ENCODE results near the gene TFB1M.
"Not testable (repeated sequence)": the region's sequence is repeated elsewhere in the genome, so short reads cannot be mapped to it uniquely, and the experiment has no call there.

TFB1M gene

GRCh38 chr6:155303361-155303870 is 10.9 kb downstream of the TFB1M start:
- DNase-seq (ENCODE audit: low read depth in 2 of 2, low spot score in 1 of 2), result no peak

GRCh38 chr6:155301867-155302266 is 12.4 kb downstream of the TFB1M start:
- DNase-seq (ENCODE audit: low read depth in 2 of 2, low spot score in 1 of 2), result no peak

DNA sequence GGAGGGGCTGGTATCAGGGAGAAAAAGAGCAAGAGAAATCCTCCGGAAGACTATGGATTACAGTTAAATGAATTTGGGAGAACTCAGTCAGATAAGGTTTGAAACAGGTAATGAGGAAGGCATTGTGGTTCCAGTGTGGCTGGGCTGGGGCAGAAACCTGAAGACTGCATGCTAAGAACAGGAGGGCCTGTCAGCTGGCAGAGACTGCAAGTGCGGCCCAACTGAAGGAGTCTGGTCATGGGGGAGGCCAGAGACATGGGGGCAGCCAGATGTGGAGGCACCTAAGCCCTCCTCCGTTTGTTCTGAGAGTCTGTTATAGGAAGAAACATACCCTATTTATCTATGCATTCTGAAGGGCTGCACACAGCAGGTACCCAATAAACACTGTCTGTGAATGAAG is 16.6 kb downstream of the TFB1M start:
- no peak for DNase-seq (ENCODE audit: low read depth in 2 of 2, low spot score in 1 of 2)

DNA sequence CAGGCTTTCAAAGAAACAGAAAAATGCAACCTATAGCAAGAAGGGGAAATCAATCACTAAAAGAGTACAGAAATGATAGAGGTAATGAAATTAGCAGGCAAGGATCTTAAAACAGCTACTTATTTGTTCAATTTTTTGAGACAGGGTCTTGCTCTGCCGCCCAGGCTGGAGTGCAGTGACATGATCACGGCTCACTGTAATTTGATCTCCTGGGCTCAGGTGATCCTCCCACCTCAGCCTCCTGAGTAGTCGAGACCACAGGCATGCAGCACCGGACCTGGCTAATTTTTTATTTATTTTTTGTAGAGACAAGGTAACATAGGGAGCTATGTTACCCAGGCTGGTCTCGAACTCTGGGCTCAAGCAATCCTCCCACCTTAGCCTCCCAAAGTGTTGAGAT is 21.6 kb downstream of the TFB1M start:
- no peak for DNase-seq (ENCODE audit: low read depth in 2 of 2, low spot score in 1 of 2)

GRCh38 chr6:155291291-155291690 is 23.0 kb downstream of the TFB1M start:
- no peak for DNase-seq (ENCODE audit: low read depth in 2 of 2, low spot score in 1 of 2)

DNA sequence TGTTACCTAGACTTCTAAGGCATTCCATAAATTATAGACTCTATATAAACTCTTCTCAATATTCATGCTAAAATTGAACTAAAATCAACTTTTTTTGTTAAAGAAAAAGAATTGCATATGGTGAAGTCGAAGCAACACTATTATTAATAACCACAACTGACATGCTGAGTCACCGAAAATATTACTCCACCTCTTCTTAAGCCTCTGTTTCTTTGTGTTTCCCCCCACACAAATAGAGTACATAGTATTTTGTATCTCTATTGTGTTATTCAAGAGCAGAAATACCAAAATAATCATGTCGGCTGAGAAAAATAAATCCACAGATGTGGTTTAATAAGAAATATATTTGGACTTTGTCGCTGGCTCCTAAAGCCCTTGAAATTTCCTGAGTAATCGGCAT is 23.8 kb downstream of the TFB1M start:
- DNase-seq (ENCODE audit: low read depth in 2 of 2, low spot score in 1 of 2), result no peak

DNA sequence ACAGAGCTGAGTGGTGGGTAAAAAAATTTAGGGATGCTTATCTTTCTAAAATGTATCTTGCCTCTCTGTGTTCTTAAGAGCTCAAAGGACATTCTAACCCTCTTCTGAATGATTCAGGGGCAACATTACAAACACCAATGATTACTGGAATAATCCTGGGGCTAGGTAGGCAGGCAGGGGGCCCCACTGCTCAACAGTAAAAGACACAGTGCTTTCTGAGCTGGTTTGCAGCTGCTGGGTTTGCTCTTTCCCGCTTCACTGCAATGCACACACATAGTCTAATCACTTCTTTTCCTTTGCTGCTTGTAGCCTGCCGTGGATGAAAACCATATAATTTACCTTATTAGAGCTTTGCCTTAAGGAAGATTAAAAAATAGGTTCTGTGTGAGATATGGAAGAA is 26.5 kb downstream of the TFB1M start:
- DNase-seq (ENCODE audit: low read depth in 2 of 2, low spot score in 1 of 2), result no peak

GRCh38 chr6:155284775-155285174 is 29.5 kb downstream of the TFB1M start:
- DNase-seq (ENCODE audit: low read depth in 2 of 2, low spot score in 1 of 2), result no peak

DNA sequence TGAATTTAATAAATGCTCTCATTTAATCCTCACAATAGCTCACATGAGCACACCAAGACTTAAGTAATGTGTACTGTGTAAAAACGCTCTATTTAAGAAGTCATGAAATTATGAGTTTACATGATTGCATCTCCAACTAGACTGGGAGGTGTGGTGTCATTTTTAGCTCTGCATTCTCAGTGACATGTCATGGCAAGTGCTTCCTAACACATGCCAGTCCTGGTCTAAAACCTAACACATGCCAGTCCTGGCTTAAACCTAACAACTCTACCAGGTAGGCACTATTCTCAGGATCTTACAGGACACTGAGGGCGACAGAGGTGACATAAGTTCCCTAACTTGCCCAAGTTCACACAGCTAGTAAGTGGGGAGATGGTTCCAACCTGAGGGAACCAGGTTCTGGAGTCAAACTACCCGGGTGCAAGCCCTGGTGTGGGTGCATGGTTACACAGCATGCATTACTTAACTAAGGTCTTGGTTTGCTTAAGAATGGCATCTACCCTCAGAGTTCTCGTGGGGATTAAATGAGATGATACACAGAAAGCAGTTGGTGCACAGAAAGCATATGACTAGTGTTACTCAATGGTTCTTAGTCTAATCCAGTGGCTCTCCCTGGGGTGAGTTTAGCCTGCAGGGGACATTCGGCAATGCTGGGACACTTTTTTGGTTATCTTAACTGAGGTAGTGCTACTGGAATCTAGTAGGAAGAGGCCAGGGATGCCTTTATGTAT is 35.8 kb downstream of the TFB1M start:
- DNase-seq (ENCODE audit: low read depth in 2 of 2, low spot score in 1 of 2), result no peak

DNA sequence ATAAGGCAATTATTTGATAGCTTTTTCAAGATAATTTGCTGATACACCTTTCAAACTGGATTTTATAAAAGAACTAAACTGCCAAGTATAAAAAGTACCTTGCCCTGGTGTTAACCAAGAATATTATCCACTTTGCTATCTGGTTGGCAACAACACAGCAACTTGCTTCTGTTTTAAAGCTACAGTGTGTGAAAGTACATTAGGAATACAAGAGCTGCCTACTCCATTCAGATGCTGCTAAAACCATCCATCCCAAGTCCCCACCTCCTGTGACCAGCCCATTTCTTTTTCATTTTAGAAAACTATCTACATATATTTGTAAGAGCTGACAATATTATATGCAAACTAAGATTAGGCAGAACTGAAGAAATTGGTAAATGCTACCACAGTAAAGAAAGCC is 37.6 kb downstream of the TFB1M start:
- DNase-seq (ENCODE audit: low read depth in 2 of 2, low spot score in 1 of 2), result no peak

DNA sequence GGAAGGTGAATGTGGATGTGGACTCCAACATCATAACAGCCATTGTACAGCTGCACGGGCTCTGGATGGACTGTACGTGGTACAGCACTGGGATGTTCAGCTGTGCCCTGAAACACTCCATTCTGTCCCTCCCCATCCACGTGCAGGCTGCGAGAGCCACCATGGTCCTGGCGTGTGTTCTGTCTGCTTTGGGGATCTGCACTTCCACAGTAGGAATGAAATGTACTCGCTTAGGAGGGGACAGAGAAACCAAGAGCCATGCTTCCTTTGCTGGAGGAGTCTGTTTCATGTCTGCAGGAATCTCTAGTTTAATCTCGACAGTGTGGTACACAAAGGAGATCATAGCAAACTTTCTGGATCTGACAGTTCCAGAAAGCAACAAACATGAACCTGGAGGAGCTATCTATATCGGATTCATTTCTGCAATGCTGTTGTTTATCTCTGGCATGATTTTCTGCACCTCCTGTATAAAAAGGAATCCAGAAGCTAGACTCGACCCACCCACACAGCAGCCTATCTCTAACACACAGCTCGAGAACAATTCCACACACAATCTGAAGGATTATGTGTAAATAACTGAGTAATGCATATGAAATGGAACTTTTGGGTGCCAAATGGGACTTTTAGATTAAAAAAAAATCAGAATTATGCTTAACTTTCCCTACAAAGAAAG is 38.3 kb downstream of the TFB1M start:
- DNase-seq (ENCODE audit: low read depth in 2 of 2, low spot score in 1 of 2), result no peak

GRCh38 chr6:155274533-155274932 is 39.8 kb downstream of the TFB1M start:
- no peak for DNase-seq (ENCODE audit: low read depth in 2 of 2, low spot score in 1 of 2)

GRCh38 chr6:155274106-155274505 is 40.2 kb downstream of the TFB1M start:
- DNase-seq (ENCODE audit: low read depth in 2 of 2, low spot score in 1 of 2), result no peak

GRCh38 chr6:155273431-155273830 is 40.9 kb downstream of the TFB1M start:
- DNase-seq (ENCODE audit: low read depth in 2 of 2, low spot score in 1 of 2), result no peak

- no peak for DNase-seq (ENCODE audit: low read depth in 2 of 2, low spot score in 1 of 2)
Measured at GRCh38 chr6:155272353-155273232, 41.7 kb downstream of the TFB1M start.

GRCh38 chr6:155271145-155271544 is 43.1 kb downstream of the TFB1M start:
- no peak for DNase-seq (ENCODE audit: low read depth in 2 of 2, low spot score in 1 of 2)

- DNase-seq (ENCODE audit: low read depth in 2 of 2, low spot score in 1 of 2), result no peak
Measured at GRCh38 chr6:155270561-155271091, 43.7 kb downstream of the TFB1M start.

DNA sequence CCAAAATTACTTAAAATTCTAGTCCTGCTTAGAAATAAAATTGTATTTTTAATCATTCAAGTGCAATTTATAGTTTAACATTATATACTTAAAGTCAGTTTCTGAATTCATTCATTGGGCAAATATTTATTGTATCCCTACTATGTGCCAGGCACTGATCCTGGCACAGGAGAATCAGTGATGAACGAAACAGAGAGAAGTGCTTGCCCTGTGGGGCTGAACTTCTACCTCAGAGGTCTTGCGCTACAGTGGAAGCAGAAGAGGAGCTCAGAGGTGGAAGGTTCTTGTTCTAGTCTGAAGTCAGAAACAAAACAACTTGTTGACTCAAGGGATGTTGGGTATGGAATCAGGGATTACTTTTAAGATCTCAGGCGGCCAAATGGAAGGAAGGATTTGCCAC is 44.5 kb downstream of the TFB1M start:
- no peak for DNase-seq (ENCODE audit: low read depth in 2 of 2, low spot score in 1 of 2)

DNA sequence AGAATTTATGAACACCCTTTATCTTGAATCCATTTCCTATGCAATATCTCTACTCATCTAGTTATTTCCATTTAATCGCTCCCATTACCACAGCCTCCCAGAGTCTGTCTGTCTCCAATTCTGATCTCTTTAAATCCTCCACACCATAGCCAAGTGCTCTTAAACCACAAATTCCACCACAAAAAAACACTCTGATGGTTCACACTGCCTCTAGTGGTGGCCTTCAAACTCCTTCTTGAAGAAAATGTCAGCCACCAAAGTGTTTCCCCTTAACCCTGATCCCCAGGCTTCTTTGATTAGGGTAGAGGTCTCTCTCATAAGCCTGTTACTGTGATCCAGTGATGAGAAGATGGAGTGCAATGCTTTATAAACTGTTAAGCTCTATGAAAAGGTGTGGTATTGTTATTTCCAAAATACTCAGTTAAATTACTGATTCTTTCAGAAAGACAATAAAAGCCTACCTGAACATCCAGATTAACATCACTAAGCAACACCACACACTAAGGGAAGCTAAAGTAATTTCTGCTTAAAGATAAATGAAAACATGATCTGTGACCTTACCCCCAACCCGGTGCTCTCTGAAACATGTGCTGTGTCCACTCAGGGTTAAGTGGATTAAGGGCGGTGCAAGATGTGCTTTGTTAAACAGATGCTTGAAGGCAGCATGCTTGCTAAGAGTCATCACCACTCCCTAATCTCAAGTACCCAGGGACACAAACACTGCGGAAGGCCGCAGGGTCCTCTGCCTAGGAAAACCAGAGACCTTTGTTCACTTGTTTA is 46.0 kb downstream of the TFB1M start:
- not testable (repeated sequence) for DNase-seq (ENCODE audit: low read depth in 2 of 2, low spot score in 1 of 2)

DNA sequence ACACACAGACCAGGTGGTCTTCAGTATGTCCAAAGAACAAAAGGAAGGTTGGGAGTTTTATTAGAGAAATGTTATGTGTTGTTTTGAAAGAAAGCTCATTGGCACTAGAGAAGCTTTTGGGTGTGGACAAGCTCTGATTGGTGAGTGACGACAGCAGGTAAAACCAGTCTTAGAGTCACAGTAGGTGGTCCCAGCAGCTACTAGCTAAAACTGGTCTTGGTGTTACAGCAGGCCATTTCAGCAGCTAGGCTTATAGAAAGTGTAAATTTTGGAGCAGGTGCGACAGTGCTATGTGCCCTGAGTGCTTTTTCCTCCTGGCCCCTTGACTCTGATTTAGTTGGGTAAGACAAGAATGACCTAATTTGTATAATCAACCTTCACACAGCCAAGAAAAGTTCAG is 46.9 kb downstream of the TFB1M start:
- no peak for DNase-seq (ENCODE audit: low read depth in 2 of 2, low spot score in 1 of 2)

All from stimulated activated CD8-positive, alpha-beta memory T cell treated with anti-CD3 and anti-CD28 coated beads, Interleukin-4, amount 100 ng/mL, for 4 hours (primary cell).